IMR-90 (cell line): ENCODE data around the gene STON2.

Experiments
- CEBPB ChIP-seq: IDR thresholded peaks from 2 replicates; pipeline ENCODE4 v1.6.1; 2012; ENCODE audit warnings: low read depth, low read length, improper control_type of control experiment
- MXI1 ChIP-seq: IDR thresholded peaks from 2 replicates; pipeline ENCODE4 v1.6.1; 2012; ENCODE audit warnings: low read depth, mild to moderate bottlenecking, low read length, moderate library complexity, borderline replicate concordance
- POLR2A ChIP-seq: IDR thresholded peaks from 2 replicates; pipeline ENCODE4 v1.6.1; 2012; ENCODE audit warnings: mild to moderate bottlenecking, low read depth, low read length
- RAD21 ChIP-seq: IDR thresholded peaks from 2 replicates; pipeline ENCODE4 v1.6.1; 2012; ENCODE audit warnings: low read length, improper control_type of control experiment
- TF ChIP-seq, protein P1 (sequence below): conservative IDR thresholded peaks from 2 replicates; pipeline ENCODE4 v1.5.1; 2012; ENCODE audit warnings: mild to moderate bottlenecking, low read depth, low read length, improper control_type of control experiment

DNA sequence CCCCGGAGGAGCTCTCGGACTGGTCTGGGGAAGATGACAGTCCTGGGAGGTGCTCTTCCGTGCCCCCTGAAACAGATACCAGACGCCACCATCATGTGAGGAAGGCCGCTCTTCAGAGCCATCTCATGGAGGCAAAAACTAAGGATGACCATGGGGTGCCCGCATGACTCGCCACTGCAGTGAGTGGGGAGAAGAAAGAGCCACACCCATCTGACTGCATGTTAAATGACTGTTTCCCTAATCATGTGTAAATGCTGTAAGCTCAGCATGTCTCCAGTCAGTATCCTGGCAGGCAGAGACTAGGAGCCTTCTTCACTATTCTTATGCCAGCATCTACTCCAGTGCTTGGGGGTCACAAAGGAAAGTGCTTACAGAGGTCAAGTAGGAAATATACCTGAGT lies 4.0 kb downstream of the STON2 start:
- TF ChIP-seq, protein P1, sequence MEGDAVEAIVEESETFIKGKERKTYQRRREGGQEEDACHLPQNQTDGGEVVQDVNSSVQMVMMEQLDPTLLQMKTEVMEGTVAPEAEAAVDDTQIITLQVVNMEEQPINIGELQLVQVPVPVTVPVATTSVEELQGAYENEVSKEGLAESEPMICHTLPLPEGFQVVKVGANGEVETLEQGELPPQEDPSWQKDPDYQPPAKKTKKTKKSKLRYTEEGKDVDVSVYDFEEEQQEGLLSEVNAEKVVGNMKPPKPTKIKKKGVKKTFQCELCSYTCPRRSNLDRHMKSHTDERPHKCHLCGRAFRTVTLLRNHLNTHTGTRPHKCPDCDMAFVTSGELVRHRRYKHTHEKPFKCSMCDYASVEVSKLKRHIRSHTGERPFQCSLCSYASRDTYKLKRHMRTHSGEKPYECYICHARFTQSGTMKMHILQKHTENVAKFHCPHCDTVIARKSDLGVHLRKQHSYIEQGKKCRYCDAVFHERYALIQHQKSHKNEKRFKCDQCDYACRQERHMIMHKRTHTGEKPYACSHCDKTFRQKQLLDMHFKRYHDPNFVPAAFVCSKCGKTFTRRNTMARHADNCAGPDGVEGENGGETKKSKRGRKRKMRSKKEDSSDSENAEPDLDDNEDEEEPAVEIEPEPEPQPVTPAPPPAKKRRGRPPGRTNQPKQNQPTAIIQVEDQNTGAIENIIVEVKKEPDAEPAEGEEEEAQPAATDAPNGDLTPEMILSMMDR = no peak
- TF ChIP-seq POLR2A (no peak), MXI1 (no peak), CEBPB (no peak), RAD21 (no peak)
